Hematopoietic multipotent progenitor cell treated with erythropoietin and hydrocortisone succinate and interleukin-3 and kit ligand, for 15 days (in vitro differentiated cells): ENCODE results near the gene DHX58.

Experiments
- DNase-seq: peaks from one replicate; pipeline ENCODE4 v3.0.0-alpha.2; 2015; ENCODE audit warnings: low spot score

DHX58 gene

GRCh38 chr17:42053731-42054500, 58.6 kb downstream of the DHX58 start:
- no peak for DNase-seq

DNA sequence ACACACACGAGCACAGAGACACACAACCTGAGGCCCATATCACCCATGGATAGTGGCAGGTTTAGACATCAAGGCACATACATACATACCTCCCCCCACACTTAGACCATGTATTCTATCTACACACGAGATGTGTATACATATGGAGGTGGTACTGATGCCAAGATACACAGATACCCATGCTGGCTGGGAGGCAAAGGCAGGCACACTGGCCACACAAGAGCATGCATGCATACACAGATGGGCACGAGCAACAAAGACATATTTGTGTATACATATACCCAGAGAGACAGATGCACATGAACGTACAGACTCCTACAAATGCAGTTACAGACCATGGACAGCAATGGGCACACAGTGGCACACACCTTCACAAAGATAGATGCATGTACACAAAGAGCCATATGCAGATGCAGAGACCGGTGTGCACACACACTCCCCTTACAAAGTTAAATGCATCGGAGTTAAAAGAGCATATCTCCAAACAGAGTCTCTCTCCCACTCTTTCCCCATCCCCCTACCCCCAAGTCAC, 60.1 kb downstream of the DHX58 start:
- DNase-seq: no peak

GRCh38 chr17:42051645-42052044, 60.9 kb downstream of the DHX58 start:
- DNase-seq: no peak
